Right renal pelvis (tissue), 4 donors: ENCODE results near the gene DMRT3. TPM values are rescaled to one million over a fixed set of nuclear protein-coding genes. Genes with fewer than 3 reads are reported as not detected.

ENCODE experiments used
- DNase-seq, 4 donors: peaks; one replicate each; pipeline ENCODE4 v3.0.0-alpha.2; 2013; ENCODE audit warnings: low read depth in 4 of 4, low spot score in 3 of 4, missing footprints in 1 of 4
- polyA plus RNA-seq, 4 donors: library from polyadenylated mRNA; unstranded; fragments of 120-200 nt; gene quantifications; one replicate each; pipeline ENCODE4 v1.2.1, GENCODE V29; 2013; ENCODE audit not compliant: insufficient read length in 4 of 4

Gene DMRT3
- polyA plus RNA-seq, 4 donors: 1.0 to 1.6 (median 1.5) TPM

DNA sequence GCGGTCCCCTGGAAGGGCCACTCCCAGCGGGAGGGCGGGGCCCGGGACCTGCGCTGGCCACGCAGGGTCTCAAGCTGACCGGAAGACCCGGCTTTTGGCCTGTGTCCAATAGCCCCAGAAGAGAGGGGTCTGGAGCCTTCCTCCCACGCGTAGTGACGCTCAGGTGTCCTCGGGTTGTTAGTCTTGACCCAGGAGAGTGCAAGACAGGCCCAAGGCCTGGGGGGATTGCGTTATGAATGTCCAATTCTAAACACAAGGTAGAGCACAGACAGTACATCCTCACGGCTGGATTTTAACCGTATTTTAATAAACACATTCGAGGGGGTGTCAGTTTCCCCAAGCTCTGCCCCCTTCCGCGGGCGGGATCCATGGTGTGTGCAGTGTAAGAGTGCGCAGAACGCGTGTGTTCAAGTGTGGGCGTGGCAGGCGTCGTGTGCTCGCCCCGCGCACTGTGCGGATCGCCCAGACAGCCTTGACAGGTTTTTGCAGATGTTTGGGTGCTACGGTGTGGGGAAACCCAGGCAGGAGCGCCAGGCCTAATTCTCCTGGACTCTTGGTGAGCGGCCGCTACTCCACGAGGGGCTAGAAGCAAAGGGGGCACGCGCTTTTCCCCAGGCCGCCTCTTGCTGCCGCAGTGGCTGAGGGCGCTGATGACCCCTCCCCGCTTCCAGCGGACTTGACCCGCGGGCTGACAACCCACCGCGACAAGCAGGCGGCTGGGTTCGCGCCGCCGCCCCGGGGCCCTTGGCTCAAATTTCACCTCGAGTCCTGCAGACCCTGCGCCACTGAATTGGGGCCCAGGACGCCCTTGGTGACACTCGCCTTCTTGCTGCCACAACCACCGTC, 6.1 kb upstream of the DMRT3 start:
- DNase-seq: no peak

- no peak for DNase-seq
Observed at GRCh38 chr9:971901-972500, 4.5 kb upstream of the DMRT3 start.

GRCh38 chr9:972501-973294, 3.8 kb upstream of the DMRT3 start:
- DNase-seq: no peak

- no peak for DNase-seq
Observed at GRCh38 chr9:973295-973834, 3.1 kb upstream of the DMRT3 start.

GRCh38 chr9:974031-974995, 2.1 kb upstream of the DMRT3 start:
- DNase-seq: no peak

- no peak for DNase-seq
Observed at GRCh38 chr9:974996-975739, 1.3 kb upstream of the DMRT3 start.

GRCh38 chr9:975740-976257, 656 bp upstream of the DMRT3 start:
- DNase-seq: no peak

DNA sequence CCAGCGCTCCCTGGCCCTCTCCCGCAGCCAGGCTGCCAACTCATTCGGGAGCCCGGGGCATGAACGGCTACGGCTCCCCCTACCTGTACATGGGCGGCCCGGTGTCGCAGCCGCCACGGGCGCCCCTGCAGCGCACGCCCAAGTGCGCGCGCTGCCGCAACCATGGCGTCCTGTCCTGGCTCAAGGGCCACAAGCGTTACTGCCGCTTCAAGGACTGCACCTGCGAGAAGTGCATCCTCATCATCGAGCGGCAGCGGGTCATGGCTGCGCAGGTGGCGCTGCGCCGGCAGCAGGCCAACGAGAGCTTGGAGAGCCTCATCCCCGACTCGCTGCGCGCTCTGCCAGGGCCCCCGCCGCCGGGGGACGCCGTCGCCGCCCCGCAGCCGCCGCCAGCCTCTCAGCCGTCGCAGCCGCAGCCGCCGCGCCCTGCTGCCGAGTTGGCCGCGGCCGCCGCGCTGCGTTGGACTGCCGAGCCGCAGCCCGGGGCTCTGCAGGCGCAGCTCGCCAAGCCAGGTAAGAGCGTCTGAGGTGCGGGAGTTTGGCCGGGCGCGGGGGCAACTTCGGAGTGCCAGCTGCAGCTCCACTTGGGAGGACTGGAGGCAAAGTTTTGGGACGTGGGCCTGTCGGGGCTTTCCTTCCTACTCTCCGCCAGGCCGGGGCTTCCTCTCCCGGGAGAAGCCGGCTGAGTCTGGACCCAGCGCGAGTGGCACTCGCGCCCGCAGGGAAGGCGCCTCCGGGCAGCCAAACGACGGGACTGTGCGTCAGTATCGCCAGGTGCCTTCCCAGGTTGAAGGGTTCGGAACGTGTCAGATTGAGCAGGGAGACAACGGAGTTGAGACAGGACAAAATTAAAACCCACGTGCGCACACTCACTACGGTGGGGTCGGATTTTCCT, 735 bp downstream of the DMRT3 start:
- no peak for DNase-seq

DNA sequence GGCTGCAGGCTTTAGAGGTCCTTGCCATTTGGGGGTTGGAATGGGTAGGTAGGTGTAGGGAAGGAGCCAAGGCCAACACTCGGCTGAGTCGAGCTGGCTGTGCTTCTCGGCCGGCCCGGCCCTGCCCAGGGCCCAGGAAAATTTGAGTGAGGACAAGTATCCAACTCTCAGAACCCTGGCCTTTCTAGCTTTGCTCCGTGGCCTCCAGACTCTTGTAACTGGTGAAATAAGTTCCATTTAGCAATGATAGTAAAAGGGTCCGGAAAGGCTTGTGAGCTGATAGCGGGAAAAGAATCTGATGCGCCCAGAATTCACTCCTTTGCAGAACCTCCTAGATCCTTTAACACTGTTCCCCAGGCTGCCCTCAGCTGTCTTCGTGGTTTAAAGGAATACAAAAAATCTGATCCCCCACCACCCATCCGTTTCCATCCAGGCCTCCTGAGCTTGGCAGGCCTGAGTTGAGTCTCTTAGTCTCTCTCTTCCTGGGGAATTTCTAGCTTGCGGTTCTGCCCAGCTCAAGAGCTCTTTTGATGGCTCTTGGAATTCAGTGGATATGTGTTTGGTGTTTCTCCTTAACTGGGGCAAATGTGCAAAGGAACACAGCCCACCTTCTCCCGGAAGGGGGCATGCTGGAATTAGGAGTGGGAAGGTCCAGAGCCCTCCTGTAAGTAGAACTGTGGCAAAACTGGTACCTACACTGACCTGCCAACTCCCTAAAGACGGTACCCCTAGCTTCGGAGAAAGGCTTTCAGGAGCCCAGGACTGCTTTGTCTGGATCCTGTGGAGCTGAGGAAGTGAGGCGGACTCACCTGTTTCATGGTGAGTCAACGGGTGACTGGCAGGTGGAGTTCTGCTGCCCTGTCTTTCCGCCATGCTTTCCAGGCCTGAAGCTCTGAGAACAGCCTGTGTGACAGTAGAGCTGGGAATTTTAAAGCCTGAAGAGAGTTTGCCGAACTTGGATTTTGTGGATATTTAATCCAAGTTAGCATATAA, 1.7 kb downstream of the DMRT3 start:
- no peak for DNase-seq

GRCh38 chr9:979983-980382, 3.5 kb downstream of the DMRT3 start:
- no peak for DNase-seq

DNA sequence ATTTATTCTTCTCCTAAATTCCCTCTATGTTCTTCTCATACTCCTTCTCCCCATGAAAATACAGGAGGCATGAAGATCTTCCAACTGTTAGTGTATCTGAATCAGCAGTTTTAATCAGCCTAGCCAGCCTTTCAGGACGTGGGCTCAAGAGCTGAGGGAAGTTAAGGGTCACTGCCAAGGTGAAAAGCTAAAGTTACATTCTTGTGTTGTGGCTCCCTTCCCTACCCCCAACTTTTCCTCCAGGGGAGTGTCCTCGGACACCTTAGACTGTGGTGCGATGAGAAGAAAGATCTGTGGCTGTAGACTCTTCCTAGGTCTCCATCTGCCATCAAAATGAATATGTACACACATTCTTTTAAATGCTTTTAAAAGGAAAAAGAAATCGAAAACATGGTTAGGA, 4.2 kb downstream of the DMRT3 start:
- DNase-seq: no peak

GRCh38 chr9:981491-981898, 5.0 kb downstream of the DMRT3 start:
- no peak for DNase-seq

GRCh38 chr9:982394-983230, 6.2 kb downstream of the DMRT3 start:
- no peak for DNase-seq

- DNase-seq: no peak
Observed at GRCh38 chr9:994005-994404, 17.6 kb downstream of the DMRT3 start.

GRCh38 chr9:995192-995591, 18.7 kb downstream of the DMRT3 start:
- no peak for DNase-seq

DNA sequence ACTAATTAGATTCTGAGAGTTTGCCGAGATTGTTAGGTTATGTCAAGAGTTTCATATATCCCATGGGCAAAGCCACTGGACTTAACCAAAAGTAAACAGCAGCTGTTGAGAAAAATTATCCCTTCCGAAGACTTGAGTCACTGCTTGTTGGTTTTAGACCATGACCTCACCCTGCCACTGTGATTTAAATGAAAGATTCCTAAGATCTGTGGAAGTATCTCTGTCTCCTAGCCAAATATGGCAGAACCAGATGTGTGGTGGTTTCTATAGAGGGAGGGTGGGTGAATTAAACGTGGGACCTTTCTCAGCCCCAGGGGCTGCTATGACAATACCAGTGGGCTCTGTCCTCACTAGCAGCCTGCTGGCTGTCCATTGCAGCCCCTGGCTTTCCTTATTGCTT, 19.3 kb downstream of the DMRT3 start:
- DNase-seq: no peak
